Brain pericyte (primary cell): Measurements from ENCODE around the gene XXYLT1.

Experiments
- DNase-seq: peaks from one replicate; pipeline ENCODE4 v3.0.0-alpha.2; 2012; ENCODE audit warnings: low read depth, low spot score

The XXYLT1 gene

GRCh38 chr3:195266428-195266827 is 4.5 kb downstream of the XXYLT1 start:
- no peak for DNase-seq

- no peak for DNase-seq
Measured at GRCh38 chr3:195265363-195265976, 5.5 kb downstream of the XXYLT1 start.

GRCh38 chr3:195263925-195264600 is 6.9 kb downstream of the XXYLT1 start:
- DNase-seq, result no peak

- DNase-seq, result no peak
Measured at GRCh38 chr3:195263193-195263924, 7.6 kb downstream of the XXYLT1 start.

GRCh38 chr3:195261925-195262324 is 9.0 kb downstream of the XXYLT1 start:
- no peak for DNase-seq

- no peak for DNase-seq
Measured at GRCh38 chr3:195260280-195260905, 10.6 kb downstream of the XXYLT1 start.

GRCh38 chr3:195259475-195260279 is 11.3 kb downstream of the XXYLT1 start:
- no peak for DNase-seq

GRCh38 chr3:195259154-195259474 is 11.8 kb downstream of the XXYLT1 start:
- no peak for DNase-seq

GRCh38 chr3:195258449-195259153 is 12.4 kb downstream of the XXYLT1 start:
- DNase-seq, result no peak

- no peak for DNase-seq
Measured at GRCh38 chr3:195257454-195258448, 13.2 kb downstream of the XXYLT1 start.

- DNase-seq, result no peak
Measured at GRCh38 chr3:195256639-195257453, 14.1 kb downstream of the XXYLT1 start.

GRCh38 chr3:195255571-195256501 is 15.1 kb downstream of the XXYLT1 start:
- no peak for DNase-seq

- no peak for DNase-seq
Measured at GRCh38 chr3:195255176-195255500, 15.8 kb downstream of the XXYLT1 start.

GRCh38 chr3:195254454-195255175 is 16.3 kb downstream of the XXYLT1 start:
- DNase-seq, result no peak

GRCh38 chr3:195253923-195254432 is 17.0 kb downstream of the XXYLT1 start:
- no peak for DNase-seq

- DNase-seq, result no peak
Measured at GRCh38 chr3:195251336-195252065, 19.5 kb downstream of the XXYLT1 start.
